ENCODE data around the gene KRT82.
"Not testable (repeated sequence)": the region's sequence is repeated elsewhere in the genome, so short reads cannot be mapped to it uniquely, and the experiment has no call there.

KRT82 gene

DNA sequence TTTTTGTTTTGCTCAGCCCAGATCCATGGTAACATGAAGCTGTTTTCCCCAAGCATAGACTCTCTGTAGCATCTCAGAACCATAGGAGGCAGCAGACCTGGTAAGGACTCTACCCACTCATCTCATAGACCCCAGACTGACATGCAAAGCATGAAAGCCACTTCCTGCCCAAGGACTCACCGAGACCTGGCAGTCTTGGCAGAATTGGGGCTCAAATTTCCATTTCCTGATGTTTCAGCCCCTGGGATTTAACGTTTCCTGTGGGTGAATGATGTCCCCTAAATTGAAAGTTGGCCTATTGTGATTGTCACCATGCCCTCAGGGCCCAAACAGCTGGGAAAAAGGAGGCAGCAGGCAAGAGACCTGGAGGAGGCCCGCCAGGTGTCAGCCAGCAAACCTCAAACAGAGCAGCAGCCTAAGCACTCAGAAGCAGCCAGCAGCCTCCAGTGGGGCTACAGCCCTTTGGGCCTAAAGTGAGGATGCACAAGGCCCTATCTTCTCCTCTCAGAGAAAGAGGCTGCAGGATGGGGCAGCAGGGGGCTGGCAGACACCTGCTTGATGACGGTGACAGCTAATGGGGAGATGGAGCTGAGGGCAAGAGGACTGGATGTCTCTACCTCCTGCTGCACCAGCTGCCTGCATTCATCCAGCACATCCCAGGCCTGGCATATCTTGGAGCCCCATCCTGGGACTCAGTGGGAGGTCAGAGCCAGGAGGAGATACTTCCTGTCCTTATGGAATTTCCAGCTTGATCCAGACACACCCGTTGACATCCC, 47.4 kb downstream of the KRT82 start:
- DNase-seq = no peak

DNA sequence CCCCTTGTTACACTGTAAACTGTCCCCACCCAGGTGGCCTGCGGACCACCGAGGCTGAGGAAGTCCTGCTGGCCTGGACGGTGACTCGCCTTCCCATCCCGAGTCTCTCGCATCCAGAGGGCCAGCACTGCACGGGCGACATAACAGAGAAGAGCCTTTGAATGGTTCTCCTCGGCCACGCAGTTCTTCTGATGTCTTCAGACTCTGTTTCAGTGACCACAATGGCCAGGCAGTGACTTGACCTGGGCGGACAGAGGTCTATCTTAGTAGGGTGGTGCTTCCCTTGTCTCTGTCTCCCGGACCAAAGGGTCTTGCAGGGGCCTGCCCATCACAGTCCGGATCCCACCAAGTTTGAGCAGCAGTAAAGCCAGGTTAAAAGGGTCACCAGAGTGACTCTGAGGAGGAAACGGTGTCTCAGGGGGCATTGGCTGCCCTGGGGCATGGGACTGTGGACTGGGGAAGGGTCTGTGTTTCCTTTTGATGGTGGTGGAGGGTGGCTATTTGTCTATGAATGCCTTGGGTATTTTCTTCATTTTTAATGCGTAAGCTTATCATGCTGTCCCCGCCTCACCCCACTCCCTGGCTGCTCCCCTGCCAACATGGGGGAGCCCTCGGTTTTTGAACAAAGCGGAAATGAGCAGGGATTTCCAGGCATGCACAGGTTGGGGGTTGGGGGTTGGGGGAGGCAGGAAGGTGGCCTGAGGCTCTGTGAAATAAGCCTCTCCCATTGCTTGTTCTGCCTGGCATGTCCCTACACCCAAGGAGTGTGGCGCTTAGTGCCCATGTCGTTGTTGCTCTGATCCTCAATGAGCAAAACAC, 49.2 kb downstream of the KRT82 start:
- DNase-seq = no peak

DNA sequence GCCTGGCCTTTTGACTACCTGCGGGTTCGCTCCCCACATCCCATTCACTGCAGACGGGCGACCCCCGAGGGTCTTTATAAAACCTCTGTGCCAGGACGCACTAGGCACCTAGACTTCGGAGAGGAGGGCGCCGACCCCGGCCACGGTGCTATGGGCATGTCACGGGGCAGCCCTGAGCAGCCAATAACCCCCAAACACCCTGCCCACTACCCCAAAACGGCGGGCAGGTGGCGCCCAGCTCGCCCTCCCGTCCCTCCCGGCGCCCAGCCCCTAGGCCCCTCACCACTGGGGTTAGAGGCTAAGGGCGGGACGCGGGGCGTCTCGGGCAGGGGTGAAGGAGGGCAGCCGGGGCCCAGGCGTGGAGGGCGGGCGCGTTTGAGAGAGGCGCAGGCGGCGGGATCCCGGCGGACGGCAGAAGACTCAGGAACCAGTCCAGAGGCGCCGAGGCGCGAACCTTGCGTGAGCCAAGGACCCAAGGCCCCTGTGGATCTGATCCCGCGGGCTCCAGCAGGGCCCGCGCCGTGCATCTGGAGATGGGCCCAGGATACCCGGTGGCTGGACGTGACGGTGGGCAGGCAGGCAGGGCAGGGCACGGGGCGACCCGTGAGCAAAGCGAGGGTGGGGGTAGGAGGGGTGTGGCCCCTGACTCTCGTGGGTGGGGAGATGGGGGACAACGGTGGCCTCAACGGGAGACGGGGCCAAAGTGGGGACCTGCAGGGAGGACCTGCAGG, 49.9 kb downstream of the KRT82 start:
- no peak for DNase-seq

DNA sequence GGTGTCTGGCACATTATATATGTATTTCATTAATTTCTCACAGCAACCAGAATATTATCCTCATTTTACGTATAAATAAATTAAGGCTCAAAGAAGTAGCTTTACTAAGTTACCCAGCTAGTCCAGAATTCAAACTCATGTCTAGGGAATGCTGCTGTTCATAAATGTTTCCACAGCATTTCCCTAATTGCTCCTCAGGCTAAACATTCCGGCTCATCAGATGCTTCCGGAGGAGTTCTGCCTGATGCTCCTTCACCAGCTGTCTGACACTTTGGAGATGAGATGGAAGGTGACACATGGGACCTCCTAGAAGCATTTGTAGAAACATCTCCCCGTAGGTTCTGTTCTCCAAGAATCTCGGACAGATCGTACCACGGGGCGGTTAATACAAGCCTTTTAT, 51.0 kb downstream of the KRT82 start:
- DNase-seq = no peak

DNA sequence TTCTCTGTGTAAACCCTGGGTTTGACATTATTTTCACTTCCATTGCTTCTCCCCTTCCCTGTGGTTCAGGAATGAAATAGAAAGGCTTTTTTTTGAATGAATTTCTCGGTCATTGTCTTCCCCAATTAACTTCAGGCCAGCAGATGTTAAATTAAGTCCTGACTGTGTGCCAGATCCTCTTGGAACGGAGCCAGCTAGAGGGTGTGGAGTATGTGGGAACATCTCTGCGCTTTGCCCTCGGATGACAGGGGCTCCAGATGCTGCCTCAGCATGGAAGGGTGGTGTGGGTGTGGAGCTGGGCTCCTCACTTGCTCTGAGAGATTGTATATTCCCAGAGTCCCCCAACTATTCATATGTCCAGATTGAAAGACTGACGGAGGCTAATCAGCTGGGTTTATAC, 51.9 kb downstream of the KRT82 start:
- no peak for DNase-seq

DNA sequence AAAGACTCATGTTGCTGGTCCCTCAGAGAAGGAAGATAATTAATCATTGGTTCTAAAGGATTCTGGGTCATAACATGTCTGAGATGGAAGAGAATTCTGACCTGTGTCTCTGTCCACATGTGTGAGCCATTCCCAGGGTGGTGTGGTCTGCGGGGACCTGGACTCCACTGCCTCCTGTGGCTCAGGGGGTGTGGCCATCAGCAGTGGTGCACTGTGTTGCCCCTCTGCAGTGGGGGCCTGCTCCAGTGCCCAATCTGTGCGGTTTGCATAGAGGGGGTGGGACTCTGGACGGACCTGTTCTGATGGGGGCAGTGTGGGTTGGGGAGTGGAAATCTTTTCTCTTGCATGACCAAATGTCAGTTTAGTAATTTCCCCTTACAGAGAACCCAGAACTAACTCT, 52.4 kb downstream of the KRT82 start:
- DNase-seq = no peak

DNA sequence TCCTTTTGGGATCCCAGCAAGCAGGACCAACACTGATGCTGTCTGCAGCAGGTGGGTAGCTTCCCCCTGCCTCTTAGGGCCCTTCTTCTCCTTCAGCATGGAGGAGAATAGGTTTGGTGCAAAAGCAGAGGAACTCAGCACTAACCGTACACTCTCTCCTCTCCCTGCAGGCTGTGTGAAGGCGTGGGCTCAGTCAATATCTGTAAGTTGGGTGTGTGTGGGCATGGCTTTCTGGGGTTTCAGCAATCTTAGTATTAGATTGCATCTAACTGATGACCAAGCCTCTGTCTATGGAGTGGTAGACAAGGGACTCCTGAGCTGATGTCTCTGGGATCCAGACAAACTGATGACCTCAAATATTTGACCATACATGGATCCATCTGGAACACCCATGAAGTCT, 53.2 kb downstream of the KRT82 start:
- no peak for DNase-seq

DNA sequence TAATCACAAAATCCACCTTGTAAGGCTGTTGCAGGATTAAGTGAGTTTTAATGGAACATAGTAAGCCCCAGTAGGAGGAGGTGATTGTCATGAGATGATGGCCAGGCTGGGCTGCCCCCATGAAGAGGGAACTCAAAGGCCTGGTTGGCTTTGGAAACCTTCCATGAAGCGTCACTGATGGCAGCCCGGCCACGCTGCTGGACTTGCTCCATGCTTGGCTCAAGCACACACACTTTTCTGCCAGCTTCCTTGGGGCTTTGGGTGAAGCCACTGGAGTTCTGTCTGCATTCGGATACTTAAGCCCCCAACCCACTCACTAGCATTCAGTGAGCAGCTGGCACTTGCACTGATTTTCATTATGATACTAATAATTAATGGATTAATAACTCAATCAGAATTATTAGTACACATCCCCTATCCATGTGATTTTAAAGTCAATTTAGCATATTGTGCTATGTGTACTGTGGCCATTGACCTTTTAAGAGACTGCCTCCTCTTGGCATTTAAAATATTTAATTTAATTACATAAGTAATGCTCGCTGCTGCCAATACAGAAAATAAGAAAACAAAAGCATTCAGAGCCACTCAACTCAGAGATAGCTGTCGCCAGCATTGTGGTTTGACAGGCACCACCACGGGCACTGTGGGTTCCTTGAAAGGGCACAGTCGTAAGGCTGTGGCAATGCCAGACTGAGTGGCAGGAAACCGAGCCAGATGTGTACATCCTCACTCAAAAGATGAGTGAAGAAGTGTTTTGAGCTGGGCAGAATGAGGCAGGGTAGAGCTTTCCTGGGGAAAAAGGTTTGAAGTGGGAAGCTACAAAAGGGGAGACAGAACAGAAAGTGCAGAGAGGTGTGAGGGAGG, 54.7 kb downstream of the KRT82 start:
- DNase-seq = no peak

DNA sequence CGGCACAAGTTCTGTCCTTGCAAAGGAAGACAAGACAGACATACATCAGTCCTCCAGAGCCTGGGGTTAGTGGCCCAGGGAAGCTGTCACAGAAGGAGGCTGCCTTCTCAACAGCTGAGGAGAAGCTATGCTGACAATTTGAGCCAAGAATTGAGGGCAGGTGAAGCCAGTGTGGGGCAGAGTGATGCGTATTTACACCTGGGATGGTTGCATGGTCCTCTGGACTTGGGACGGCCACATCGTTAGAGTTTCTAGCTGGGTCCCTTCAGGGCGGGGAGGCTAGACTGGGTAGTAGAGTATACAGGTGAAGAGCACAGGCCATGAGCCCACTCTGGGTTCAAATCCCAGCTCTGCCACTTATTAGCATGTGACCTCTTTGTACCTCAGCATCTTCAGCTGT, 55.3 kb downstream of the KRT82 start:
- DNase-seq = no peak

DNA sequence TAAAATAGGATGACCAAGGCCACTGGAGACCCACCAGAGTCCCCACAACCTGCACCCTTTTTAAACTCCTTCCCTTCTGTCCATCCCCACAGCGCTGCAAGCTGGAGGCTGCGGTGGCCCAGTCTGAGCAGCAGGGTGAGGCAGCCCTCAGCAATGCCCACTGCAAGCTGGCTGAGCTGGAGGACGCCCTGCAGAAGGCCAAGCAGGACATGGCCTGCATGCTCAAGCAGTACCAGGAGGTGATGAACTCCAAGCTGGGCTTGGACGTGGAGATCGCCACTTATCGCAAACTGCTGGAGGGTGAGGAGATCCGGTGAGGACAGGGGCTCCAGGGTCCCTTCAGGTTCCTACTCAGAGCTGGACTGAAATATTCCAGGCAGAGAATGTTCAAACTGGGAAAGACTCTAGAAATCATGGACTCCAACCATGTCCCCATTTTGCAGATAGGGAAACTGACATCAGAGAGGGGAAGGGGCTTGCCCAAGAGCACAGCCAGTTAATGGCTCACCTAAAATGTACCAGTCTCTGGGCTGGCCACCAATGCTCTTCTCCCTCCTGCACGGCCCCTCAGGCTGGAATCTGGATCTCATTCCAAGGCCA, 56.0 kb downstream of the KRT82 start:
- no peak for DNase-seq

DNA sequence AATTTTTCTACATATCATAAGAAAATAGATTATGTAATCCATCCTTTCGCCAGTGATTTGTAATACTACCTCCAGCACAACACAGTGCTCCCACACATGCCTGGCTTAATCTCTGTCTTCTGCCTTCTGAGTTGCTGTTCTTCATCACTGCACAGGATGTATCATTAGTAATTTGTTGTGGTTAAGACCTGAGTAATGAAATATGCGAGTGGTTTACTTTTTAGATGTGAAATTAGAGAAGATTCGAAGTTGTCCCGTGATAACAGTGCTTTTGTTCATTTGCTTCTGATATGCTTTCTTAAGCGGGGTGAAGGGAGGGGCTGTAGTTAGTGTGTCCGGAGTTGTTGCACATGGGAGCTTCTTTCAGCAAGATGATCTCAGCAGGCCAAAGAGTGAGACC, 56.9 kb downstream of the KRT82 start:
- no peak for DNase-seq

DNA sequence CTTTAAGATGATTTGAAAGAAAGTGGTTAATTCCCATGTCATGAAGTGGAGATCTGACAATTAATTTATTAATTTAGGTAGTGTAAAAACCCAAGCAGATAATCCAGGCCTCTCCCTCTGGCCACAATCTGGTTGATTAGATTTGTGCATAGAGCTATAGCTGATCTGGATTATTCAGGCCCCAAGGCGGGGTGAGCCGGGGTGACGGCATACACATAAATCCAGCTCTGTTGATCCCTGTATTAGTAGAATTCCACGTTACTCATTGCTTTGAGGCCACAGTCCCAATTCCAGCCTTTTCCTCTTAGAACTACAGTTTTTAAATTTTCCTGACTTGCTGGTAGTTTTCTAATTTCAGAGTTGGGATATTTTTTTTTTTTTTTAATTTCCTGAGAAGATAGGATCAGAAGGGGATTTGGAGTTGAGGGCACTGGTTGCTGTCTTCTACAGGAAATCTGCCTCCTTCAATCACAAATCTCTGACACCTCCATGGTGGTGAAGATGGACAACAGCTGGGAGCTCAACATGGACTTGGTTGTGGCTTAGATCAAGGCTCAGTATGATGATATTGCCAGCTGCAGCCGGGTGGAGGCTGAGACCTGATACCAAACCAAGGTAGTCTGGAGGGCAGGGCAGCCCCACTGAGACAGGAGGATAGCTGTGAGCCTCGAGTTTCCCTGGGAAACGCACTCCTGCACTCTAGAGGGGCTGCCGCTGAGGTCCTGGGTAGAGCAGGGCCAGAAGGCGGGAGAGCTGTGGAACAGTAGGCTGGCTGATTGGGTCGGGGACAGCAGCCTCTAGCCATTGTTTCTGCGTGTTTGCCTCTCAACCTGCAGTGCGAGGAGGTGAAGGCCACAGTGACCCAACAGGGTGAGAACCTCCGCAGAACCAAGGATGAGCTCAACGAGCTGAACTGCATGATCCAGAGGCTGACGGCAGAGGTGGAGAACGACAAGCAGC, 58.3 kb downstream of the KRT82 start:
- DNase-seq = no peak

DNA sequence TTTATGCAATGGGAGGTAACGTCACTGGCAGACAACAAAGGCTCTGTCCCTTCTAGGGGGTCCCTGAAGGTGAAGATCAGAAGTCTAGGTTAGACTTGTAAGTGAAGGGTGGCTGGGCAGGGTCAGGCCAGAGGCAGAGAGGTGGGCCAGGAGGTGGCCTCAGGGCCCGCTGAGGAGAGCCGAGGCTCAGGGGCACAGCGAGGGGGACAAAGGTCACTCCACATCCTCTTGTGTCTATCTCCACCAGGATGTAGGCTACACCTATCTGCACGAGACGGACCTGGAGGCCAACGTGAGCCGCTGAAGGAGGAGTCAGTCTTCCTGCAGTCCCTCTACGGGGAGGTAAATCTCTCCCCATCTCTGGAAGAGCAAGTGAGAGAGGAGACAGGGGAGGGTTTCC, 59.1 kb downstream of the KRT82 start:
- no peak for DNase-seq

DNA sequence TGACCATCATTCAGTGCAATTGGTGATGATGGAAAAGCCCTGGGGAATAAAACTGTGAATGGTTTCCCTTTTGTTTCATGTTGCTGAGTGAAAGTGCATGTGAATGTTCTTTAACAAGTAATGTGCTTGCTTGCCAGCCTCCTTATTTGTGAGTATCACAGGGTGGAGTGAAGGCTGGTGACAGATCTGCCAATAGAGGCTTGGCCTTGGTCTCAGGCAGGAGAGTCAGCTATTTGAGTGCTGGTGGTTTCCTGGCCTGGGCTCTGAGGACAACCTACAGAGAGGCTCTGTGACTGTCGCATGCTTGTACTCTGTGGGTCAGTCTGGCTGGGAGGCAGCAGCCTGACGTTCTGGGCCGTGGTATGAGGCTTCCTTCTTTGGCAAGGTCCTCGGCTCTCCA, 59.5 kb downstream of the KRT82 start:
- DNase-seq = no peak

DNA sequence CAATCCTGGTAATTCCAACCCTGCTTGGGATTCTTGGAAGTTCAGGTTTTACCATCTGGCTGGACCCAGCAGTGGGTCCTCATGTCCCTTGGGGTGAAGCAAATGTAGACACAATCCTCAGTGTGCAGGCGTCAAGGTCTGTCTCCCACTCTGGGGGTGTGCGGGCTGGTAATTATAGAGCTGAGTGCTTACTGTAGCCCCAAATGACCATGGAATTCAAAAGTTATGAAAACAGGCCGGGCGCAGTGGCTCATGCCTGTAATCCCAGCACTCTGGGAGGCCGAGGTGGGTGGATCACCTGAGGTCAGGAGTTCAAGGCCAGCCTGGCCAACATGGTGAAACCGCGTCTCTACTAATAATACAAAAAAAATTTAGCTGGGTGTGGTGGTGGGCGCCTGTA, 61.1 kb downstream of the KRT82 start:
- not testable (repeated sequence) for DNase-seq

DNA sequence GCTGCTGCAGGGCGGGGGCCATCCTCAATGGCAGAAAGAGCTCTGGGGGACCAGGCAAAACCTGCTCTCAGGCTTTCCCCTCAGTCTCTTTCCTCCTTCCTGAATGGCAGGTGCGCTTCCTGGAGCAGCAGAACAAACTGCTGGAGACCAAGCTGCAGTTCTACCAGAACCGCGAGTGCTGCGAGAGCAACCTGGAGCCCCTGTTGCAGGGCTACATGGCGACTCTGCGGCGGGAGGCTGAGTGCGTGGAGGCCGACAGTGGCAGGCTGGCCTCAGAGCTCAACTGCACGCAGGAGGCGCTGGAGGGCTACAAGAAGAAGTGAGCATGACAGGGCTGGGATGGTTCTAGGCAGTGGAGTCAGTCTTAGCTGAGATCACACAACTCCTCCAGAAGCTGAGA, 62.0 kb downstream of the KRT82 start:
- DNase-seq = no peak
